TTC549 (cell line): ENCODE results near the gene SSR4.

ENCODE experiments used
- FAIRE-seq: peaks from 2 replicates; lab custom pipeline; 2012; peaks lifted over from hg19 to GRCh38; lab: Jason Lieb, UNC

SSR4 gene

GRCh38 chrX:153782313-153782712 lies 12.2 kb upstream of the SSR4 start:
- FAIRE-seq, result no peak

- FAIRE-seq, result no peak
Observed at GRCh38 chrX:153782871-153783270, 11.6 kb upstream of the SSR4 start.

GRCh38 chrX:153783378-153784013 lies 11.0 kb upstream of the SSR4 start:
- no peak for FAIRE-seq

- no peak for FAIRE-seq
Observed at GRCh38 chrX:153784325-153784967, 10.0 kb upstream of the SSR4 start.

- FAIRE-seq, result no peak
Observed at GRCh38 chrX:153786669-153787068, 7.8 kb upstream of the SSR4 start.

- FAIRE-seq, result no peak
Observed at GRCh38 chrX:153789654-153790053, 4.8 kb upstream of the SSR4 start.

GRCh38 chrX:153791104-153791852 lies 3.2 kb upstream of the SSR4 start:
- FAIRE-seq, result no peak

GRCh38 chrX:153792368-153792767 lies 2.1 kb upstream of the SSR4 start:
- no peak for FAIRE-seq

GRCh38 chrX:153793291-153793690 lies 1.2 kb upstream of the SSR4 start:
- FAIRE-seq, result no peak

GRCh38 chrX:153794897-153795816 lies 689 bp downstream of the SSR4 start:
- FAIRE-seq, result no peak

GRCh38 chrX:153797415-153798015 lies 3.0 kb downstream of the SSR4 start:
- FAIRE-seq, result no peak

GRCh38 chrX:153799326-153799725 lies 4.9 kb downstream of the SSR4 start:
- no peak for FAIRE-seq

- FAIRE-seq, result no peak
Observed at GRCh38 chrX:153800177-153800722, 5.8 kb downstream of the SSR4 start.

GRCh38 chrX:153800746-153801145 lies 6.3 kb downstream of the SSR4 start:
- FAIRE-seq, result no peak

- no peak for FAIRE-seq
Observed at GRCh38 chrX:153801669-153802068, 7.2 kb downstream of the SSR4 start.

GRCh38 chrX:153802513-153803045 lies 8.1 kb downstream of the SSR4 start:
- FAIRE-seq, result no peak

GRCh38 chrX:153803211-153804099 lies 9.0 kb downstream of the SSR4 start:
- no peak for FAIRE-seq

GRCh38 chrX:153804100-153804595 lies 9.7 kb downstream of the SSR4 start:
- FAIRE-seq, result no peak

GRCh38 chrX:153804621-153805020 lies 10.2 kb downstream of the SSR4 start:
- FAIRE-seq, result no peak

GRCh38 chrX:153805436-153805835 lies 11.0 kb downstream of the SSR4 start:
- FAIRE-seq, result no peak
